ENCODE measurements around the gene FAM184B.
"Not testable (repeated sequence)": the region's sequence is repeated elsewhere in the genome, so short reads cannot be mapped to it uniquely, and the experiment has no call there.

Gene FAM184B

DNA sequence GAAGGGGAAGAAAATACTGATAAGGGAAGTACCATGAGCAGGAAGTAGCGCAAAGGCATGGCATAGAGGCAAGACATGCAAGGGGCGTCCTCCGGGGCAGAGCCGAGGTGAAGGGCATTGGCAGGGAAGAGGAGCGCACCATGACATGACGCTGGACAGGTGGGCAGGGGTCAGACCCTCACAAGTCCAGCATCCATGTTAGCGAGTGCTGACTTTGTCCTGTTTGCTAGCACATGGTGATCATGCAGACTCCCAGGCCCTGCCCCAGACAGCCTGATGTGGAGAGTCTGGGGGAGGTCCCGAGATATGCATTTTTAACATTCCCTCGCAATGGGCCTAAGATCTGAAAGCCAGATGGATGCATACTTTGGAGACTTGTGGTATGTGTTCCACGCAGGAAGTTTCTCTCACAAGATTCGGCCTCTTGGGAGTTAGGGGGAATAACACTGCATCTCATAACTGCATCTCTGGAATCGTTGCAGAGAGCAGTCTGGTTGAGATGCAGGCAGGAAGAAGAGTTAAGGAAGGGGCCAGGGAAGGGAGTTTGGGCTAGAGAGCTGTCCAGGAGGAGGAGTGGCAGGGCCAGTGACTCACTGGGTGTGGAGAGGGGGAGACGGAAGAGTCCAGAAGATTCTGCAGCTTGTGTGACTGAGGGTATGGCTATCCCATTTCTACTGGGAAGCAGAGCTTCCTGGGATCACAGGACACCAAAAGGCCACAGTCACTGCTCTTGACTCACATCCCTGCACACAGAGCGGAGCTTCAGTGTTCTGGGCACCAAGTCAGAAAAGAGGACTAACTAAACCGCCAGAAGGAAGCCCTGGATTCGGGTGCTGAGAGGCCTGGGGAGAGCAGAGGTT, 59.7 kb downstream of the FAM184B start:
- Histone ChIP-seq H3K27ac (no peak overlapping the region), H3K4me3 (no peak overlapping the region)
- DNase-seq (ENCODE audit: low spot score) = no peak
- TF ChIP-seq, protein P1, sequence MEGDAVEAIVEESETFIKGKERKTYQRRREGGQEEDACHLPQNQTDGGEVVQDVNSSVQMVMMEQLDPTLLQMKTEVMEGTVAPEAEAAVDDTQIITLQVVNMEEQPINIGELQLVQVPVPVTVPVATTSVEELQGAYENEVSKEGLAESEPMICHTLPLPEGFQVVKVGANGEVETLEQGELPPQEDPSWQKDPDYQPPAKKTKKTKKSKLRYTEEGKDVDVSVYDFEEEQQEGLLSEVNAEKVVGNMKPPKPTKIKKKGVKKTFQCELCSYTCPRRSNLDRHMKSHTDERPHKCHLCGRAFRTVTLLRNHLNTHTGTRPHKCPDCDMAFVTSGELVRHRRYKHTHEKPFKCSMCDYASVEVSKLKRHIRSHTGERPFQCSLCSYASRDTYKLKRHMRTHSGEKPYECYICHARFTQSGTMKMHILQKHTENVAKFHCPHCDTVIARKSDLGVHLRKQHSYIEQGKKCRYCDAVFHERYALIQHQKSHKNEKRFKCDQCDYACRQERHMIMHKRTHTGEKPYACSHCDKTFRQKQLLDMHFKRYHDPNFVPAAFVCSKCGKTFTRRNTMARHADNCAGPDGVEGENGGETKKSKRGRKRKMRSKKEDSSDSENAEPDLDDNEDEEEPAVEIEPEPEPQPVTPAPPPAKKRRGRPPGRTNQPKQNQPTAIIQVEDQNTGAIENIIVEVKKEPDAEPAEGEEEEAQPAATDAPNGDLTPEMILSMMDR (IDR thresholded peaks at IDR 0.05) = no peak

DNA sequence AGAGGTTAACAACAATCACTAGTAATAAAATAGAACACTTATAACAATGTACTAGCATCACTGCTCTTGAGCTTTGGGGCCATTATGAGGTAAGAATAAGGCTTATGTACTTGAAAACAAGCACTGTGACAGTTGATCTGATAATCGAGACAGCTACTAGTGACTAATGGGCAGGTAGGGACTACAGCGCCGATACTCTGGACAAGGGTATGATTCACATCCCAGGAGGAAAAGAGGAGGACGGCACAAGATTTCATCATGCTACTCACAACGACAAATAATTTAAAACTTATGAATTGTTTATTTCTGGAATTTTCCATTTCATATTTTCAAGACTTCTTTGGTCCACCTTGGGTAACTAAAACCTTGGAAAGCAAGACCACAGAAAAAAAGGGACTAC, 62.3 kb downstream of the FAM184B start:
- TF ChIP-seq, protein P1 (IDR thresholded peaks at IDR 0.05) = no peak
- Histone ChIP-seq H3K27ac (no peak overlapping the region), H3K4me3 (no peak overlapping the region)
- no peak for DNase-seq (ENCODE audit: low spot score)

DNA sequence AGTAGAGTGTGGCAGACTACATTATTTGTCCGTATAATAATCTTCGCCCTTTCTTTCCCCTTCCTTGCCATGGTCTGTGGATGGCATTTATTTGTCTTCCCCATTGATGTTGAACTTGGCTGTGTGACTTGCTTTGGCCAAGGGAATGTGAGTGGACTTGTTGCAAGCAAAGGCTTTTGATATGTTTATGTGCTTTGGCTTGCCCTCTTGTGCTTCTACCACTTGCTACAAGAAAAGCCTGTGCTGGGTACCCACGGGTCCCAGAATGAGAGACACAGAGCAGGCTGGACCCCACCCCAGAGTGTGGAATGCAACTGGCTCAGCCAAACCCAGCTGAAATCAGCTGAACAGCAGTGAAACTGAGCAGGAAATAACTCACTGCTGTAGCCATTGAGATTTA, 63.0 kb downstream of the FAM184B start:
- no peak overlapping the region for H3K27ac ChIP-seq
- no peak overlapping the region for H3K4me3 ChIP-seq
- TF ChIP-seq, protein P1 (IDR thresholded peaks at IDR 0.05) = no peak
- DNase-seq (ENCODE audit: low spot score) = no peak

DNA sequence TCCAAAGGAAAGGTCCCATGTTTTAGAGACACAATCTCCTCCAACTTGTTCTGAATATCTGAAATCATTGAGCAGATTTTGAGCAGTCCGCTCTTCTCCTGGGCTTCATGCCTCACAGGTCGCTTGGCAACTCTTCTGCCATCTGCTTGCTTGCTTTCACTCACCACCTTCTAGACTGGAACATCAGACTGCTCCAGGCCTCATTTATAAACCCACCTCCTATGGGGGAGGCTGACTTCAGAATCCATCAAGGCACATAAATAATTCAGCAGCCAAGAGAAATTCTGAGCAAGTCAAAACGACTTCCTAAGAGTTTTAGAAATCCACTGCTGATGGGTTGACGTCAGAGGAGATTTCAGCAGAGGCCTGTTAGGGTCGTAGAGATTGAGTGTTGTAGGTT, 64.1 kb downstream of the FAM184B start:
- TF ChIP-seq, protein P1 (IDR thresholded peaks at IDR 0.05) = no peak
- no peak for DNase-seq (ENCODE audit: low spot score)
- Histone ChIP-seq H3K27ac (no peak overlapping the region), H3K4me3 (no peak overlapping the region)

DNA sequence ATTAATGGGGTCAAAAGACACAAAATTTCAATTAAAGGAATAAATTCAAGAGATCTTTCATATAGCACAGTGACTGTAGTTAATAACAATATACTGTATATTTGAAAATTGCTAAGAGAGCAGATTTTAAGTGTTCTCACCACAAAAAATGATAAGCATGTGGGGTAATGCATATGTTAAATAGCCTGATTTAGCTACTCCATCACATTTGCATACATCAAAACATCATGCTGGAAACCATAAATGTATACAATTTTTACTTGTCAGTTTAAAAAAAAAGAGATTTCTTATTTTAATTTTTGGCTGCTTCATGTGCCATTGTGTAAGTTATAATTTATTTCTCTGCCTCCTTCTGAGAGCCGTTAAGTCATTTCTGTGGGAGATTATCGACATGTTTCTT, 65.9 kb downstream of the FAM184B start:
- no peak for DNase-seq (ENCODE audit: low spot score)
- H3K4me3 ChIP-seq = no peak overlapping the region
- no peak overlapping the region for H3K27ac ChIP-seq
- TF ChIP-seq, protein P1 (IDR thresholded peaks at IDR 0.05) = no peak

DNA sequence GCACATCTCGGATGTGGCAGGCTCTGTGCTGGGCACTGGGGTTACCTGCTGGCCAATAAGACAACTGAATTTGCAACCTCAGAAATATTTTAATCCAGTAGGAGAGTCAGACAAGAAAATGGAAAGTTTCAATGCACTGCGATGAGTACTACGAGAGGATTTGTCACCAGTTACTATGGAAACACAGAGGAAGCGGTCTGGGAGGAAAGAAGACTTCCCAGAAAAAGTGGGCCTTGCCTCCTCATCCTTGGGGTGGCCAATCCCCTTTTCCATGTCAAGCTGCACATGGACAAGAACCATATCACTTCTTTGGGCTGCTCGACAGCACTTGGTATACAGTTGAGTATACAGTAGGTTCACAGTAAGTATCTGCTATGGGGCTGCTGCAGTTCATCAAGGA, 67.6 kb downstream of the FAM184B start:
- DNase-seq (ENCODE audit: low spot score) = no peak
- TF ChIP-seq, protein P1 (IDR thresholded peaks at IDR 0.05) = no peak
- Histone ChIP-seq H3K4me3 (no peak overlapping the region), H3K27ac (no peak overlapping the region)

DNA sequence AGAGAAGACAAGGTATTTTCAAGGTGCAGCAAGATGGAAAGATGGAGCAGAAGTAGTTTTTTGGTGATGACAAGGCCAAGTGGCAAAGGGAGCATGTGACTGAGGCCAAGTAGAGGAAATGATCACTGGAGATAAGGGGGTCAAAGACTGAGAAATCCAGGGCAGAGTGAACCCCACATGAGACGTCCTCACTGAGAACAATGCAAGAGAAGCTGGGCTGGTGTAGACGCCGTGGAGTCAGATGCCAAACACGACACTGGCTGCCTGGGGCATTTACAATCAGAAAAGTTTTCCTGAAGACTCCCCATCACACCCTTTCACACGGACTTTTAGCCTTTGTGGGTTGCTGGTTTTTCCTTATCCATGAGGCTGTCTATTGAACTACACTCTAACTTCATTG, 69.3 kb downstream of the FAM184B start:
- H3K4me3 ChIP-seq = no peak overlapping the region
- TF ChIP-seq, protein P1 (IDR thresholded peaks at IDR 0.05) = no peak
- DNase-seq (ENCODE audit: low spot score) = no peak
- no peak overlapping the region for H3K27ac ChIP-seq

DNA sequence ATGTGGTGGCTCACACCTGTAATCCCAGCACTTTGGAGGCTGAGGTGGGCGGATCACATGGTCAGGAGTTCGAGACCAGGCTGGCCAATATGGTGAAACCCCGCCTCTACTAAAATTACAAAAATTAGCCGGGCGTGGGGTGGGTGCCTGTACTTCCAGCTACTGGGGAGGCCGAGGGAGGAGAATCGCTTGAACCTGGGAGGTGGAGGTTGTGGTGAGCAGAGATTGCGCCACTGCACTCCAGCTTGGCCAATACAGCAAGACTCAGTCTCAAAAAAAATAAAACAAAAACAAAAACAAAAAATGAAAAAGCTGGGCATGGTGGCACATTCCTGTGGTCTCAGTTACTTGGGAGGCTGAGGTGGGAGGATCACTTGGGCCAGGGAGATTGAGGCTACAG, 70.2 kb downstream of the FAM184B start:
- not testable (repeated sequence) for H3K4me3 ChIP-seq; DNase-seq (ENCODE audit: low spot score); H3K27ac ChIP-seq
